SKM-1 (cell line): Measurements from ENCODE around the gene DMD.
"Not testable (repeated sequence)": the region's sequence is repeated elsewhere in the genome, so short reads cannot be mapped to it uniquely, and the experiment has no call there.

Experiments
- DNase-seq: peaks from one replicate; lab custom pipeline; 2025; ENCODE audit not compliant: unreplicated experiment; lab: John Stamatoyannopoulos, UW

The DMD gene

GRCh38 chrX:33211356-33212260 lies at the start of gene DMD:
Gene DMD (minus strand): TSS chrX:33211549. CDS start chrX:33211312, 237 bp downstream.
- DNase-seq = no peak

- DNase-seq = no peak
Measured at GRCh38 chrX:33252306-33252825, 41.0 kb upstream of the DMD start.

GRCh38 chrX:33218819-33219218 lies 7.5 kb upstream of the DMD start:
- DNase-seq = no peak

- no peak for DNase-seq
Measured at GRCh38 chrX:33210156-33210555, 1.2 kb downstream of the DMD start.

GRCh38 chrX:33207056-33207455 lies 4.3 kb downstream of the DMD start:
- DNase-seq = no peak

- no peak for DNase-seq
Measured at GRCh38 chrX:33205321-33205720, 6.0 kb downstream of the DMD start.

- DNase-seq = no peak
Measured at GRCh38 chrX:33204889-33205288, 6.5 kb downstream of the DMD start.

- no peak for DNase-seq
Measured at GRCh38 chrX:33198561-33199279, 12.6 kb downstream of the DMD start.

- DNase-seq = no peak
Measured at GRCh38 chrX:33195698-33196097, 15.7 kb downstream of the DMD start.

- no peak for DNase-seq
Measured at GRCh38 chrX:33194876-33195433, 16.4 kb downstream of the DMD start.

GRCh38 chrX:33194289-33194688 lies 17.1 kb downstream of the DMD start:
- no peak for DNase-seq

GRCh38 chrX:33190016-33190415 lies 21.3 kb downstream of the DMD start:
- no peak for DNase-seq

- no peak for DNase-seq
Measured at GRCh38 chrX:33188881-33189280, 22.5 kb downstream of the DMD start.

GRCh38 chrX:33188286-33188685 lies 23.1 kb downstream of the DMD start:
- no peak for DNase-seq

- not testable (repeated sequence) for DNase-seq
Measured at GRCh38 chrX:33184803-33185202, 26.5 kb downstream of the DMD start.

GRCh38 chrX:33183361-33183760 lies 28.0 kb downstream of the DMD start:
- no peak for DNase-seq

GRCh38 chrX:33178690-33179089 lies 32.7 kb downstream of the DMD start:
- DNase-seq = no peak

- no peak for DNase-seq
Measured at GRCh38 chrX:33178218-33178617, 33.1 kb downstream of the DMD start.

GRCh38 chrX:33175201-33175600 lies 36.1 kb downstream of the DMD start:
- no peak for DNase-seq

GRCh38 chrX:33171041-33171440 lies 40.3 kb downstream of the DMD start:
- no peak for DNase-seq

- no peak for DNase-seq
Measured at GRCh38 chrX:33161829-33162228, 49.5 kb downstream of the DMD start.

- no peak for DNase-seq
Measured at GRCh38 chrX:33160273-33160672, 51.1 kb downstream of the DMD start.
